ENCODE results near the gene LEKR1. TPM values are rescaled to one million over a fixed set of nuclear protein-coding genes. Genes with fewer than 3 reads are reported as not detected.

The LEKR1 gene
- total RNA-seq, 1 donor from 2014 or later = 0.27 TPM

DNA sequence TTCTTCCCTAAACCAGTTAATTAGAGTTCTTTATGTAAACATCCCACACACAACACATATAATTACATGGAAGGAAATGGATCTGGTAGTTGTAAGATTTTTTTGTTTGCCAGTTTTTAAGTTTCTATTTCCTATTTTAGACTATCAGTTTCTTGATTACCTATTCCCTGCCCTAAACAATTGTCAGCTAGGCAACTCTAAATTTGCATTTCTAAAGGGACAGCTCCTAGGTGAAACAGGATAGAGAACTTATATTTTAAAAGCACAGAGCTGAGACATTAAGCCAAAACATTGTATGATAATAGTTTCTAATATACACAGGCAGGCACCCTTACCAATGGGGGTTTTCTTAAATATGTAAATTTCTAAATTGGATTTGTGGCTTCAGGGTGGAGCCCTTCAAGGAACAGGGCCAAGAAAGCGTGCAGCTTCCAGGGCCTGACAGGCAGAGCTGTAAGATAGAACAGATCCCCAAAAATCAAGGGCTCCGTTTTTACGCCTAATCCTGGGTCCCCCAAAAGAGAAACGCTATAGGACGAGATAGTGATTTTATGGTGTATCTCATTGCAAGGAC, 8.9 kb downstream of the LEKR1 start:
- Mint-ChIP-seq H3K4me1 (ENCODE audit: low read depth, unreplicated experiment) (peaks cover 4% of the 10 kb centered on the region), H3K27me3 (ENCODE audit: low read depth, unreplicated experiment) (no peaks in the 10 kb centered on the region), H3K27ac (ENCODE audit: unreplicated experiment) (no peak overlapping the region), H3K4me3 (ENCODE audit: unreplicated experiment) (no peak overlapping the region), H3K9me3 (ENCODE audit: unreplicated experiment) (peaks cover 2% of the 10 kb centered on the region), H3K36me3 (ENCODE audit: low read depth, unreplicated experiment) (no peaks in the 10 kb centered on the region)
- TF ChIP-seq, protein P1, sequence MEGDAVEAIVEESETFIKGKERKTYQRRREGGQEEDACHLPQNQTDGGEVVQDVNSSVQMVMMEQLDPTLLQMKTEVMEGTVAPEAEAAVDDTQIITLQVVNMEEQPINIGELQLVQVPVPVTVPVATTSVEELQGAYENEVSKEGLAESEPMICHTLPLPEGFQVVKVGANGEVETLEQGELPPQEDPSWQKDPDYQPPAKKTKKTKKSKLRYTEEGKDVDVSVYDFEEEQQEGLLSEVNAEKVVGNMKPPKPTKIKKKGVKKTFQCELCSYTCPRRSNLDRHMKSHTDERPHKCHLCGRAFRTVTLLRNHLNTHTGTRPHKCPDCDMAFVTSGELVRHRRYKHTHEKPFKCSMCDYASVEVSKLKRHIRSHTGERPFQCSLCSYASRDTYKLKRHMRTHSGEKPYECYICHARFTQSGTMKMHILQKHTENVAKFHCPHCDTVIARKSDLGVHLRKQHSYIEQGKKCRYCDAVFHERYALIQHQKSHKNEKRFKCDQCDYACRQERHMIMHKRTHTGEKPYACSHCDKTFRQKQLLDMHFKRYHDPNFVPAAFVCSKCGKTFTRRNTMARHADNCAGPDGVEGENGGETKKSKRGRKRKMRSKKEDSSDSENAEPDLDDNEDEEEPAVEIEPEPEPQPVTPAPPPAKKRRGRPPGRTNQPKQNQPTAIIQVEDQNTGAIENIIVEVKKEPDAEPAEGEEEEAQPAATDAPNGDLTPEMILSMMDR (IDR thresholded peaks at IDR 0.05; ENCODE audit: insufficient read depth, low read depth, low read length) = no peak
- TF ChIP-seq EZH2 (IDR thresholded peaks at IDR 0.05; ENCODE audit: insufficient read depth, low read length) = no peak
- Histone ChIP-seq H2AFZ (ENCODE audit: low read depth, low read length) (no peak overlapping the region), H3K27ac (ENCODE audit: low read depth, low read length) (no peak overlapping the region), H3K4me3 (ENCODE audit: insufficient read depth, low read depth, low read length) (no peak overlapping the region), H3K4me2 (ENCODE audit: low read length) (no peak overlapping the region), H3K27me3 (ENCODE audit: insufficient read depth, low read length) (no peaks in the 10 kb centered on the region), H4K20me1 (ENCODE audit: insufficient read depth, low read length) (no peaks in the 10 kb centered on the region), H3K79me2 (ENCODE audit: insufficient read depth, low read length) (no peaks in the 10 kb centered on the region), H3K36me3 (ENCODE audit: insufficient read depth, low read length) (no peaks in the 10 kb centered on the region), H3K9me3 (ENCODE audit: insufficient read depth, low read depth, low read length) (no peaks in the 10 kb centered on the region), H3K9ac (ENCODE audit: low read length) (no peak overlapping the region), H3K4me1 (ENCODE audit: insufficient read depth, low read length) (no peaks in the 10 kb centered on the region)
- DNase-seq (ENCODE audit: low read depth) = no peak
- FAIRE-seq = no peak

DNA sequence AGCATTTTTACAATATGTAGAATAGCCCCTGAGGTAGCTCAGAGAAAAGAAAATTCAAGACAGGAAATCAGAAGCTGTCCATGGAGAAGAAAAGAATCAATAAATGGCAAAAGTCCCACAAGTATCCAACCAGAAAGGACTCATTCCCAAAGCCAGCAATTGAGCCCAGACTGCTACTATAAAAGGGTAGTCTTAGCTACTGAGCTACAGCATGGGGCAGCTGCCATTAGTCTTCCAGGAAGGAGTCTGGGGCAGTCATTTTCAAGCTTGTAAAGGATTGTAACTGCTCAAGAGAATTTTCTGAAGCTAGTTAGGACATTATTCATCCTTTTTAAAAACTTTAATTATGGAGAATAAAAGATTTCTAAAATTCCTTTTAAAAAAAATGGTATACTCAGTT, 10.5 kb downstream of the LEKR1 start:
- no peaks in the 10 kb centered on the region for H4K20me1 ChIP-seq (ENCODE audit: insufficient read depth, low read length)
- no peak overlapping the region for H3K9ac ChIP-seq (ENCODE audit: low read length)
- H3K4me3 ChIP-seq (ENCODE audit: insufficient read depth, low read depth, low read length) = no peak overlapping the region
- no peaks in the 10 kb centered on the region for H3K36me3 Mint-ChIP-seq (ENCODE audit: low read depth, unreplicated experiment)
- H3K27me3 ChIP-seq (ENCODE audit: insufficient read depth, low read length) = no peaks in the 10 kb centered on the region
- FAIRE-seq (no peak), DNase-seq (ENCODE audit: low read depth) (no peak)
- no peak overlapping the region for H2AFZ ChIP-seq (ENCODE audit: low read depth, low read length)
- H3K27ac Mint-ChIP-seq (ENCODE audit: unreplicated experiment) = no peak overlapping the region
- peaks cover 1% of the 10 kb centered on the region for H3K27me3 Mint-ChIP-seq (ENCODE audit: low read depth, unreplicated experiment)
- no peak overlapping the region for H3K27ac ChIP-seq (ENCODE audit: low read depth, low read length)
- H3K4me1 Mint-ChIP-seq (ENCODE audit: low read depth, unreplicated experiment) = peaks cover 4% of the 10 kb centered on the region
- TF ChIP-seq EZH2 (IDR thresholded peaks at IDR 0.05; ENCODE audit: insufficient read depth, low read length) = no peak
- TF ChIP-seq, protein P1 (IDR thresholded peaks at IDR 0.05; ENCODE audit: insufficient read depth, low read depth, low read length) = no peak
- no peaks in the 10 kb centered on the region for H3K79me2 ChIP-seq (ENCODE audit: insufficient read depth, low read length)
- H3K4me3 Mint-ChIP-seq (ENCODE audit: unreplicated experiment) = no peak overlapping the region
- no peaks in the 10 kb centered on the region for H3K9me3 ChIP-seq (ENCODE audit: insufficient read depth, low read depth, low read length)
- no peaks in the 10 kb centered on the region for H3K9me3 Mint-ChIP-seq (ENCODE audit: unreplicated experiment)
- no peak overlapping the region for H3K4me2 ChIP-seq (ENCODE audit: low read length)
- no peaks in the 10 kb centered on the region for H3K36me3 ChIP-seq (ENCODE audit: insufficient read depth, low read length)
- H3K4me1 ChIP-seq (ENCODE audit: insufficient read depth, low read length) = no peaks in the 10 kb centered on the region

DNA sequence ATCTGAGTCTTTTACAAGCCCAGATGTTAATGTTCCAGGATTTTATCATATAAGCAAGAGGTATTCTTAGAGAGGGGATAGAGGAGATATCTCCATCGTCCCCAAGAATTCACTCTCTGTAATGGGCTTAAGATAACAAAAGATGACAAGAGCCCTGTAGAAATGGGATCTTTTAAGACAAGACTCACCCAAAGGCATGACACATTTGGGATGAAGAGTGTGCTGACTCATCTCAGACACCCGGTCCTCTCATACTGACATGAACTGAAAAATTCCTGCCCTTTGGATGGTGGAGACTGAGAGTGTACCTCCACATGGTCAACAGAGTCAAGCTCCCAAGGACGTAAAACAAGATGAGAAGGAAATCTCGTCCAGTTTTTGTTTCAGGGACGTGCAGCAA, 11.0 kb downstream of the LEKR1 start:
- no peak overlapping the region for H3K27ac ChIP-seq (ENCODE audit: low read depth, low read length)

More for the DNA sequence above, 11.0 kb downstream of the LEKR1 start:
- Mint-ChIP-seq H3K27me3 (ENCODE audit: low read depth, unreplicated experiment) (peaks cover 1% of the 10 kb centered on the region), H3K4me3 (ENCODE audit: unreplicated experiment) (no peak overlapping the region), H3K36me3 (ENCODE audit: low read depth, unreplicated experiment) (no peaks in the 10 kb centered on the region), H3K27ac (ENCODE audit: unreplicated experiment) (peak overlapping the region; percentile 84), H3K9me3 (ENCODE audit: unreplicated experiment) (no peaks in the 10 kb centered on the region), H3K4me1 (ENCODE audit: low read depth, unreplicated experiment) (peaks cover 4% of the 10 kb centered on the region)
- no peak for TF ChIP-seq EZH2 (IDR thresholded peaks at IDR 0.05; ENCODE audit: insufficient read depth, low read length)
- TF ChIP-seq, protein P1 (IDR thresholded peaks at IDR 0.05; ENCODE audit: insufficient read depth, low read depth, low read length) = no peak
- H4K20me1 ChIP-seq (ENCODE audit: insufficient read depth, low read length) = no peaks in the 10 kb centered on the region
- no peaks in the 10 kb centered on the region for H3K27me3 ChIP-seq (ENCODE audit: insufficient read depth, low read length)
- no peak overlapping the region for H2AFZ ChIP-seq (ENCODE audit: low read depth, low read length)
- no peaks in the 10 kb centered on the region for H3K9me3 ChIP-seq (ENCODE audit: insufficient read depth, low read depth, low read length)
- H3K4me1 ChIP-seq (ENCODE audit: insufficient read depth, low read length) = no peaks in the 10 kb centered on the region
- H3K4me3 ChIP-seq (ENCODE audit: insufficient read depth, low read depth, low read length) = no peak overlapping the region
- H3K9ac ChIP-seq (ENCODE audit: low read length) = no peak overlapping the region
- no peaks in the 10 kb centered on the region for H3K36me3 ChIP-seq (ENCODE audit: insufficient read depth, low read length)
- DNase-seq (ENCODE audit: low read depth) (peak; percentile 33), FAIRE-seq (peak; percentile 89)
- H3K4me2 ChIP-seq (ENCODE audit: low read length) = no peak overlapping the region
- no peaks in the 10 kb centered on the region for H3K79me2 ChIP-seq (ENCODE audit: insufficient read depth, low read length)
